K562 (cell line): ENCODE results near the gene VWA7. TPM values are rescaled to one million over a fixed set of nuclear protein-coding genes. Genes with fewer than 3 reads are reported as not detected.

ENCODE experiments used
- BACH1 ChIP-seq: fragments of 200-800 bp; sonication (Bioruptor generic); IDR thresholded peaks from 2 replicates; pipeline ENCODE4 v1.6.1; 2016; ENCODE audit warnings: missing genetic modification characterization, missing compliant biosample characterization
- CHD1 ChIP-seq: fragments of 200-600 bp; sonication (generic); IDR thresholded peaks from one replicate; pipeline ENCODE4 v1.6.1; 2012; ENCODE audit warnings: mild to moderate bottlenecking, moderate library complexity, low read length, inconsistent platforms
- DEAF1 ChIP-seq: fragments of 450-650 bp; formaldehyde crosslinking; IDR thresholded peaks from 2 replicates; pipeline ENCODE4 v1.4.0; 2020; ENCODE audit warnings: mild to moderate bottlenecking, moderate library complexity
- GTF2A2 ChIP-seq: IDR thresholded peaks from 2 replicates; pipeline ENCODE4 v1.6.1; 2016; ENCODE audit warnings: mild to moderate bottlenecking, missing genetic modification characterization, missing compliant biosample characterization
- GTF2E2 ChIP-seq: fragments of 200-800 bp; sonication (Bioruptor generic); IDR thresholded peaks from 2 replicates; pipeline ENCODE4 v1.6.1; 2016; ENCODE audit warnings: missing genetic modification characterization, missing compliant biosample characterization
- HNRNPL ChIP-seq: fragments of 200-400 bp; formaldehyde crosslinking; IDR thresholded peaks from 2 replicates; pipeline ENCODE4 v1.6.1; 2017; ENCODE audit warnings: low read depth, mild to moderate bottlenecking, low read length
- MAZ ChIP-seq, 2 experiments: fragments of 450-650 bp in 1 of 2; sonication (generic) in 1 of 2; formaldehyde crosslinking; IDR thresholded peaks in 1 of 2; conservative IDR thresholded peaks in 1 of 2; 2 replicates each; pipeline versions ENCODE4 v1.4.0 to v1.5.0; 2020; ENCODE audit warnings: mild to moderate bottlenecking in 1 of 2, missing genetic modification reagents in 1 of 2
- MBD2 ChIP-seq: sonication (generic); IDR thresholded peaks from 2 replicates; pipeline ENCODE4 v1.6.1; 2016; ENCODE audit warnings: low read depth, borderline replicate concordance
- NR2C1 ChIP-seq, 2 experiments: fragments of 450-650 bp; IDR thresholded peaks; 2 replicates each; pipeline ENCODE4 v1.6.1; 2017; ENCODE audit warnings: mild to moderate bottlenecking in 2 of 2, antibody characterized with exemption in 1 of 2, inconsistent platforms in 1 of 2, missing compliant biosample characterization in 1 of 2, missing genetic modification characterization in 1 of 2
- NR2F6 ChIP-seq: fragments of 450-650 bp; formaldehyde crosslinking; IDR thresholded peaks from 2 replicates; pipeline ENCODE4 v1.4.0; 2020; ENCODE audit warnings: mild to moderate bottlenecking
- NR4A1 ChIP-seq, 2 experiments: fragments of 250-450 bp in 1 of 2; fragments of 450-650 bp in 1 of 2; sonication (Bioruptor Pico) in 1 of 2; IDR thresholded peaks; 2 replicates each; pipeline versions ENCODE4 v1.4.0 to v1.6.1; 2016 to 2020; ENCODE audit warnings: mild to moderate bottlenecking in 2 of 2, missing compliant biosample characterization in 1 of 2, missing genetic modification characterization in 1 of 2, moderate library complexity in 1 of 2
- PHB ChIP-seq: fragments of 250-450 bp; sonication (Bioruptor Pico); IDR thresholded peaks from 2 replicates; pipeline ENCODE4 v1.5.0; 2021
- PHB2 ChIP-seq: fragments of 450-650 bp; IDR thresholded peaks from 2 replicates; pipeline ENCODE4 v1.6.1; 2017; ENCODE audit warnings: low read depth
- PHF20 ChIP-seq: fragments of 450-650 bp; IDR thresholded peaks from 2 replicates; pipeline ENCODE4 v1.6.1; 2018; ENCODE audit not compliant: partially characterized antibody
- POLR2AphosphoS2 ChIP-seq: IDR thresholded peaks from 2 replicates; pipeline ENCODE4 v1.6.1; 2012; ENCODE audit warnings: low read length, improper control_type of control experiment
- POLR2G ChIP-seq: fragments of 200-400 bp; formaldehyde crosslinking; IDR thresholded peaks from 2 replicates; pipeline ENCODE4 v1.6.1; 2017; ENCODE audit warnings: low read depth, mild to moderate bottlenecking, antibody characterized with exemption, low read length, moderate library complexity
- RBM34 ChIP-seq: fragments of 200-400 bp; formaldehyde crosslinking; IDR thresholded peaks from 2 replicates; pipeline ENCODE4 v1.6.1; 2018; ENCODE audit warnings: low read length, borderline replicate concordance; ENCODE audit not compliant: insufficient read depth
- SIX5 ChIP-seq, 2 experiments: IDR thresholded peaks; 2 replicates each; pipeline ENCODE4 v1.6.1; 2011; ENCODE audit warnings: low read length in 2 of 2, borderline replicate concordance in 1 of 2, low read depth in 1 of 2, mild to moderate bottlenecking in 1 of 2, moderate library complexity in 1 of 2; ENCODE audit not compliant: insufficient read depth in 1 of 2
- SLC30A9 ChIP-seq: fragments of 250-450 bp; sonication (Bioruptor Pico); IDR thresholded peaks from 2 replicates; pipeline ENCODE4 v1.8.0; 2022; ENCODE audit warnings: mild to moderate bottlenecking, moderate library complexity
- SMARCB1 ChIP-seq: IDR thresholded peaks from 2 replicates; pipeline ENCODE4 v1.6.1; 2011; ENCODE audit warnings: improper control_type of control experiment, low read depth; ENCODE audit not compliant: insufficient read length
- SMC3 ChIP-seq: conservative IDR thresholded peaks from 2 replicates; pipeline ENCODE4 v1.6.1; 2011; ENCODE audit warnings: low read depth, low read length, improper control_type of control experiment; ENCODE audit not compliant: insufficient read depth
- TBP ChIP-seq: optimal IDR thresholded peaks from 2 replicates; pipeline ENCODE3; 2011; ENCODE audit warnings: low read depth, low read length, improper control_type of control experiment
- YY1 ChIP-seq, 3 experiments: IDR thresholded peaks; 2 replicates each; pipeline ENCODE4 v1.6.1; 2011; ENCODE audit warnings: low read length in 2 of 3, mild to moderate bottlenecking in 2 of 3, moderate library complexity in 2 of 3, borderline replicate concordance in 1 of 3, control low read depth in 1 of 3, low read depth in 1 of 3; ENCODE audit not compliant: insufficient read depth in 3 of 3, insufficient replicate concordance in 2 of 3, control insufficient read depth in 1 of 3, insufficient read length in 1 of 3; ENCODE audit errors: extremely low read depth in 1 of 3
- ZBTB8A ChIP-seq: fragments of 450-650 bp; IDR thresholded peaks from 2 replicates; pipeline ENCODE4 v1.6.1; 2018; ENCODE audit warnings: mild to moderate bottlenecking, moderate library complexity; ENCODE audit not compliant: partially characterized antibody
- ZNF324 ChIP-seq: fragments of 250-450 bp; sonication (Bioruptor Pico); IDR thresholded peaks from 2 replicates; pipeline ENCODE4 v1.4.0; 2020; ENCODE audit warnings: mild to moderate bottlenecking
- ZNF445 ChIP-seq: fragments of 250-450 bp; sonication (Bioruptor Pico); IDR thresholded peaks from 2 replicates; pipeline ENCODE4 v1.4.0; 2020; ENCODE audit warnings: low read depth, mild to moderate bottlenecking, moderate library complexity
- ZNF76 ChIP-seq: fragments of 250-450 bp; sonication (Bioruptor Pico); IDR thresholded peaks from 2 replicates; pipeline ENCODE4 v1.4.0; 2020; ENCODE audit warnings: mild to moderate bottlenecking, moderate library complexity, borderline replicate concordance
- ZNF830 ChIP-seq: fragments of 250-450 bp; sonication (Bioruptor Pico); IDR thresholded peaks from 2 replicates; pipeline ENCODE4 v1.5.0; 2021; ENCODE audit warnings: mild to moderate bottlenecking
- polyA plus RNA-seq, 8 experiments: library from polyadenylated mRNA; depleted of rRNA in 4 of 8; stranded (reverse) in 5 of 8; unstranded in 3 of 8; fragments of >200 nt; fragmentation: Nextera tagmentation in 2 of 8; fragmentation: Illumina TruSeq in 1 of 8; extraction: Ambion mirVana in 2 of 8; extraction: Trizol in 1 of 8; gene quantifications; 2 replicates each; pipeline versions ENCODE4 v1.2.1 to v1.2.3, GENCODE V29; 2011 to 2014; ENCODE audit warnings: inconsistent platforms in 1 of 8, missing spikeins in 1 of 8
- total RNA-seq, 7 experiments: library from RNA; depleted of rRNA in 6 of 7; stranded (reverse); fragments of >200 nt in 6 of 7; fragmentation: Illumina TruSeq in 2 of 7; extraction: Trizol in 2 of 7; gene quantifications; 2 replicates each; pipeline versions ENCODE4 v1.2.1 to v1.2.3, GENCODE V29; 2011 to 2021; ENCODE audit warnings: low replicate concordance in 1 of 7
- TF ChIP-seq, protein P1 (sequence below): sonication (generic); formaldehyde crosslinking; IDR thresholded peaks from 2 replicates; pipeline ENCODE4 v1.9.0; 2022; ENCODE audit warnings: mild to moderate bottlenecking, missing genetic modification reagents

VWA7 gene
- total and polyA plus RNA-seq, 9 of the 15 experiments (the other 6 are each of a cell fraction or from before 2014, with no cell fraction given): 0.18 to 2.9 (median 0.95) TPM

GRCh38 chr6:31813465-31813849, 36.3 kb upstream of the VWA7 start (continued):
- TF ChIP-seq HNRNPL (no peak), POLR2AphosphoS2 (no peak), PHF20 (no peak), DEAF1 (CRISPR knock-in tag) (no peak), NR2C1 (IDR thresholded peaks at IDR 0.05) (no peak), NR2C1 (tag; IDR thresholded peaks at IDR 0.05) (peak; percentile 49), ZNF830 (0 out of 2 replicates have a peak, but pooled peaks have one; percentile 1), ZNF76 (CRISPR knock-in tag) (no peak), GTF2A2 (peak; percentile 70; the same call in 1 of the 2 replicates), SLC30A9 (no peak), MAZ (CRISPR knock-in tag; conservative IDR thresholded peaks at IDR 0.05 in 1 of 2, IDR thresholded peaks at IDR 0.05 in 1 of 2) (no peak; a peak in 1 of 4 replicates), ZBTB8A (no peak), PHB (CRISPR knock-in tag) (no peak), GTF2E2 (tag) (no peak), TBP (no peak), MBD2 (no peak), CHD1 (no peak), ZNF324 (CRISPR knock-in tag) (no peak), ZNF445 (CRISPR knock-in tag) (no peak), POLR2G (no peak), YY1 (IDR thresholded peaks at IDR 0.05; ENCODE audit: borderline replicate concordance in 1 of 3, control insufficient read depth in 1 of 3, extremely low read depth in 1 of 3, insufficient read depth in 3 of 3, insufficient read length in 1 of 3, insufficient replicate concordance in 2 of 3, low read depth in 1 of 3, low read length in 2 of 3) (no peak), RBM34 (no peak), SMARCB1 (no peak), NR2F6 (no peak), SIX5 (IDR thresholded peaks at IDR 0.05; ENCODE audit: borderline replicate concordance in 1 of 2, insufficient read depth in 1 of 2, low read depth in 1 of 2, low read length in 2 of 2) (no peak), NR4A1 (CRISPR knock-in tag; IDR thresholded peaks at IDR 0.05) (no peak), NR4A1 (tag; IDR thresholded peaks at IDR 0.05) (peak; percentile 80; the same call in 1 of the 2 replicates), BACH1 (tag) (no peak), PHB2 (no peak), SMC3 (no peak)
- TF ChIP-seq, protein P1, sequence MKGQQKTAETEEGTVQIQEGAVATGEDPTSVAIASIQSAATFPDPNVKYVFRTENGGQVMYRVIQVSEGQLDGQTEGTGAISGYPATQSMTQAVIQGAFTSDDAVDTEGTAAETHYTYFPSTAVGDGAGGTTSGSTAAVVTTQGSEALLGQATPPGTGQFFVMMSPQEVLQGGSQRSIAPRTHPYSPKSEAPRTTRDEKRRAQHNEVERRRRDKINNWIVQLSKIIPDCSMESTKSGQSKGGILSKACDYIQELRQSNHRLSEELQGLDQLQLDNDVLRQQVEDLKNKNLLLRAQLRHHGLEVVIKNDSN (CRISPR knock-in tag): no peak
